Measurements from ENCODE around the gene ZDHHC11B.

The ZDHHC11B gene

GRCh38 chr5:663436-664342 is 120.8 kb downstream of the ZDHHC11B start:
- no peak for DNase-seq (ENCODE audit: low read depth)
- H3K4me3 ChIP-seq (ENCODE audit: low read depth, low read length): no peak overlapping the region
- TF ChIP-seq, protein P1, sequence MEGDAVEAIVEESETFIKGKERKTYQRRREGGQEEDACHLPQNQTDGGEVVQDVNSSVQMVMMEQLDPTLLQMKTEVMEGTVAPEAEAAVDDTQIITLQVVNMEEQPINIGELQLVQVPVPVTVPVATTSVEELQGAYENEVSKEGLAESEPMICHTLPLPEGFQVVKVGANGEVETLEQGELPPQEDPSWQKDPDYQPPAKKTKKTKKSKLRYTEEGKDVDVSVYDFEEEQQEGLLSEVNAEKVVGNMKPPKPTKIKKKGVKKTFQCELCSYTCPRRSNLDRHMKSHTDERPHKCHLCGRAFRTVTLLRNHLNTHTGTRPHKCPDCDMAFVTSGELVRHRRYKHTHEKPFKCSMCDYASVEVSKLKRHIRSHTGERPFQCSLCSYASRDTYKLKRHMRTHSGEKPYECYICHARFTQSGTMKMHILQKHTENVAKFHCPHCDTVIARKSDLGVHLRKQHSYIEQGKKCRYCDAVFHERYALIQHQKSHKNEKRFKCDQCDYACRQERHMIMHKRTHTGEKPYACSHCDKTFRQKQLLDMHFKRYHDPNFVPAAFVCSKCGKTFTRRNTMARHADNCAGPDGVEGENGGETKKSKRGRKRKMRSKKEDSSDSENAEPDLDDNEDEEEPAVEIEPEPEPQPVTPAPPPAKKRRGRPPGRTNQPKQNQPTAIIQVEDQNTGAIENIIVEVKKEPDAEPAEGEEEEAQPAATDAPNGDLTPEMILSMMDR (conservative IDR thresholded peaks at IDR 0.05; ENCODE audit: low read depth, low read length): no peak

DNA sequence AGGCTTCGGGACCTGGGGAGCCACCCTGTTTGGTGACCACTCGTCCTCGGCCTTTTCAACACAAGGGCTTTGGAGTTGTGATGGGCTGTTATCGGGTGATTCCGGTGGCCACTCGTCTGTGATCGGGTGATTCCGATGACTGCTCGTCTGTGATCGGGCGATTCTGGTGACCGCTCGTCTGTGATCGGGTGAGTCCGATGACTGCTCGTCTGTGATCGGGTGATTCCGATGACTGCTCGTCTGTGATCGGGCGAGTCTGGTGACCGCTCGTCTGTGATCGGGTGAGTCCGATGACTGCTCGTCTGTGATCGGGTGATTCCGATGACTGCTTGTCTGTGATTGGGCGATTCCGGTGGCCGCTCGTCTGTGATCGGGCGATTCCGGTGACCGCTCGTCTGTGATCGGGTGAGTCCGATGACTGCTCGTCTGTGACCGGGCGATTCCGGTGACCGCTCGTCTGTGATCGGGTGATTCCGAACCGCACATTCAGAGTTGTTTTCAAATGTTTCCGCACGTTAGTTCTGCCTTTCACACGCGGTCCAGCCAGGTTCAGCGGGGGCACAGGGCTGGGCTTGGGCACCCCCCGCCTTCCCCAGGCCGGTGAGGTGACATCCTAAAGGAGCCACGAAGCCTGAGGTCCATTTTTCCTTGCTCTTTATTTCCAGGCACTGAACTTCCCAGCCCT is 121.6 kb downstream of the ZDHHC11B start:
- TF ChIP-seq, protein P1 (conservative IDR thresholded peaks at IDR 0.05; ENCODE audit: low read depth, low read length): no peak
- DNase-seq (ENCODE audit: low read depth): no peak
- no peak overlapping the region for H3K4me3 ChIP-seq (ENCODE audit: low read depth, low read length)

- TF ChIP-seq, protein P1 (conservative IDR thresholded peaks at IDR 0.05; ENCODE audit: low read depth, low read length): no peak
These were observed 122.4 kb downstream of the ZDHHC11B start for GRCh38 chr5:661891-662750.

GRCh38 chr5:660491-661030 is 124.0 kb downstream of the ZDHHC11B start:
- no peak overlapping the region for H3K4me3 ChIP-seq (ENCODE audit: low read depth, low read length)
- DNase-seq (ENCODE audit: low read depth): no peak
- TF ChIP-seq, protein P1 (conservative IDR thresholded peaks at IDR 0.05; ENCODE audit: low read depth, low read length): no peak

More at GRCh38 chr5:661891-662750, 122.4 kb downstream of the ZDHHC11B start:
- H3K4me3 ChIP-seq (ENCODE audit: low read depth, low read length): no peak overlapping the region
- no peak for DNase-seq (ENCODE audit: low read depth)

All from choroid plexus epithelial cell (primary cell).